Activated CD4-positive, alpha-beta T cell treated with anti-CD3 and anti-CD28 coated beads, Interleukin-10, Interleukin-2, amounts not matched to agents 100 ng/mL and 50 ng/mL, durations not matched to agents 16 hours and 8 hours (primary cell): ENCODE measurements around the gene RBFOX1.

Experiments used
- DNase-seq: peaks from one replicate; pipeline ENCODE4 v3.0.0-alpha.2; 2020

RBFOX1 gene

GRCh38 chr16:7545251-7545650 is 212.6 kb downstream of the RBFOX1 start:
- no peak for DNase-seq

GRCh38 chr16:7546948-7547347 is 214.3 kb downstream of the RBFOX1 start:
- DNase-seq, result no peak

- no peak for DNase-seq
Observed at GRCh38 chr16:7547736-7548135, 215.1 kb downstream of the RBFOX1 start.

GRCh38 chr16:7548796-7549318 is 216.2 kb downstream of the RBFOX1 start:
- no peak for DNase-seq

- DNase-seq, result no peak
Observed at GRCh38 chr16:7550096-7550495, 217.5 kb downstream of the RBFOX1 start.

GRCh38 chr16:7555459-7555858 is 222.8 kb downstream of the RBFOX1 start:
- no peak for DNase-seq

- no peak for DNase-seq
Observed at GRCh38 chr16:7561908-7562405, 229.3 kb downstream of the RBFOX1 start.

GRCh38 chr16:7566360-7566759 is 233.7 kb downstream of the RBFOX1 start:
- DNase-seq, result no peak

- no peak for DNase-seq
Observed at GRCh38 chr16:7571366-7571765, 238.7 kb downstream of the RBFOX1 start.

GRCh38 chr16:7577588-7577987 is 244.9 kb downstream of the RBFOX1 start:
- no peak for DNase-seq

- DNase-seq, result no peak
Observed at GRCh38 chr16:7579454-7579853, 246.8 kb downstream of the RBFOX1 start.

- DNase-seq, result no peak
Observed at GRCh38 chr16:7581175-7581574, 248.5 kb downstream of the RBFOX1 start.

- no peak for DNase-seq
Observed at GRCh38 chr16:7583396-7583795, 250.8 kb downstream of the RBFOX1 start.

GRCh38 chr16:7584561-7584960 is 251.9 kb downstream of the RBFOX1 start:
- no peak for DNase-seq

- no peak for DNase-seq
Observed at GRCh38 chr16:7585705-7586104, 253.1 kb downstream of the RBFOX1 start.

- no peak for DNase-seq
Observed at GRCh38 chr16:7590934-7591333, 258.3 kb downstream of the RBFOX1 start.

- DNase-seq, result no peak
Observed at GRCh38 chr16:7596308-7596707, 263.7 kb downstream of the RBFOX1 start.

- DNase-seq, result no peak
Observed at GRCh38 chr16:7597677-7598076, 265.0 kb downstream of the RBFOX1 start.

GRCh38 chr16:7601100-7601499 is 268.5 kb downstream of the RBFOX1 start:
- no peak for DNase-seq

- no peak for DNase-seq
Observed at GRCh38 chr16:7602291-7602950, 269.8 kb downstream of the RBFOX1 start.

GRCh38 chr16:7605812-7606211 is 273.2 kb downstream of the RBFOX1 start:
- DNase-seq, result no peak

GRCh38 chr16:7612671-7613070 is 280.0 kb downstream of the RBFOX1 start:
- no peak for DNase-seq

GRCh38 chr16:7613518-7613917 is 280.9 kb downstream of the RBFOX1 start:
- no peak for DNase-seq

GRCh38 chr16:7614021-7614795 is 281.6 kb downstream of the RBFOX1 start:
- no peak for DNase-seq
